Nephron (organoid): Measurements from ENCODE around the gene NBEAL2.
"Not testable (repeated sequence)": the region's sequence is repeated elsewhere in the genome, so short reads cannot be mapped to it uniquely, and the experiment has no call there.

Source experiments
- H3K27ac Mint-ChIP-seq, 3 experiments: 2 replicates each; pipeline ENCODE4 v1.8.0; 2020; ENCODE audit warnings: mixed read lengths in 3 of 3, mild to moderate bottlenecking in 2 of 3, moderate library complexity in 1 of 3
- H3K27me3 Mint-ChIP-seq: 2 replicates; pipeline ENCODE4 v1.8.0; 2021; ENCODE audit warnings: low read depth, mild to moderate bottlenecking, moderate library complexity, mixed read lengths
- H3K36me3 Mint-ChIP-seq: 2 replicates; pipeline ENCODE4 v1.8.0; 2020; ENCODE audit warnings: low read depth, mixed read lengths
- H3K4me1 Mint-ChIP-seq: 2 replicates; pipeline ENCODE4 v1.8.0; 2020; ENCODE audit warnings: mixed read lengths
- H3K4me3 Mint-ChIP-seq, 3 experiments: 2 replicates each; pipeline ENCODE4 v1.8.0; 2020; ENCODE audit warnings: mild to moderate bottlenecking in 3 of 3, mixed read lengths in 3 of 3, moderate library complexity in 2 of 3
- H3K9me3 Mint-ChIP-seq: 2 replicates; pipeline ENCODE4 v1.8.0; 2020; ENCODE audit warnings: mixed read lengths
- TF ChIP-seq, protein P1 (sequence below), 3 experiments: fragments of 200-600 bp; sonication (generic); IDR thresholded peaks; one replicate each; pipeline ENCODE4 v1.5.0; 2021; ENCODE audit warnings: antibody characterized with exemption in 3 of 3; ENCODE audit not compliant: unreplicated experiment in 3 of 3

The NBEAL2 gene

DNA sequence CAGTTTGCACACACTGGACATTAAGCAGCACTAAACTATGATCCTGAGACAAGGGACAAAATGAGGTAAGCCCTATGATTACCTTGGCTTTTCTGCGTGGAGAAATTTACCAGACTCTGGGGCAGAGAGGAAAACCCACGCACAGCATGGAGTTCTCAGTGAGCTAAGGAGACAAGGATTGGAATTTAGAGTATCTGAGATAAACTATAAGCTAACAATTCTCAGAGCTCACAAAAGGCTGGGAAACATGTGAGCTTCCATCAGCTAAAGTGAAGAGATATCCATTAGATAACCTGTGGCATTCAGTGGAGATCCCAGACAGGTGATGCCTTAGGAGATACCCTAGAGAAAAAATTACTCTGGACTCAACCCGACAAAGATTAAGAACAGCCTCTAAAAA is 48.7 kb downstream of the NBEAL2 start:
- Mint-ChIP-seq H3K36me3 (peaks cover 30% of the 10 kb centered on the region), H3K4me1 (no peaks in the 10 kb centered on the region), H3K9me3 (no peaks in the 10 kb centered on the region), H3K27ac (no peak overlapping the region), H3K4me3 (no peak overlapping the region), H3K27me3 (no peaks in the 10 kb centered on the region)
- TF ChIP-seq, protein P1, sequence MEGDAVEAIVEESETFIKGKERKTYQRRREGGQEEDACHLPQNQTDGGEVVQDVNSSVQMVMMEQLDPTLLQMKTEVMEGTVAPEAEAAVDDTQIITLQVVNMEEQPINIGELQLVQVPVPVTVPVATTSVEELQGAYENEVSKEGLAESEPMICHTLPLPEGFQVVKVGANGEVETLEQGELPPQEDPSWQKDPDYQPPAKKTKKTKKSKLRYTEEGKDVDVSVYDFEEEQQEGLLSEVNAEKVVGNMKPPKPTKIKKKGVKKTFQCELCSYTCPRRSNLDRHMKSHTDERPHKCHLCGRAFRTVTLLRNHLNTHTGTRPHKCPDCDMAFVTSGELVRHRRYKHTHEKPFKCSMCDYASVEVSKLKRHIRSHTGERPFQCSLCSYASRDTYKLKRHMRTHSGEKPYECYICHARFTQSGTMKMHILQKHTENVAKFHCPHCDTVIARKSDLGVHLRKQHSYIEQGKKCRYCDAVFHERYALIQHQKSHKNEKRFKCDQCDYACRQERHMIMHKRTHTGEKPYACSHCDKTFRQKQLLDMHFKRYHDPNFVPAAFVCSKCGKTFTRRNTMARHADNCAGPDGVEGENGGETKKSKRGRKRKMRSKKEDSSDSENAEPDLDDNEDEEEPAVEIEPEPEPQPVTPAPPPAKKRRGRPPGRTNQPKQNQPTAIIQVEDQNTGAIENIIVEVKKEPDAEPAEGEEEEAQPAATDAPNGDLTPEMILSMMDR (IDR thresholded peaks at IDR 0.05; ENCODE audit: unreplicated experiment in 3 of 3) = no peak

DNA sequence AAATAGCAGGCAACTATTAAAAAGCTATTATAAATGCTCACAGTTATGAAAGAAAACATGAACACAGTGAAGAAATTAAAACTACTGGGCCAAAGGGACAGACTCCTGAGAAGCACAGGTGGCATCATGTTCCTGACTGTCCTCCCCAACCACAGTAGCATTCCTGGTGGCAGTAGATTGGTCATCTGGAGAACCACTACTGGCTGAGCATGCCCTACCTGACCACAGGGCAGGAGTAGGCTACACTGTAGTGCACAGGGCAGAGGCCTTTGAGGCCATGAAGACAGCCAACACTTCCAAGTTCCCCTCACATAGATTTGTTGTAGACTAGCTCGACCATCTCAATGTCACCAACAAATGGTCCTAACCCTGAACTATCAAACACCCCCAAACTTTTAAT is 49.2 kb downstream of the NBEAL2 start:
- Mint-ChIP-seq H3K4me3 (no peak overlapping the region), H3K27me3 (no peaks in the 10 kb centered on the region), H3K4me1 (no peaks in the 10 kb centered on the region), H3K9me3 (no peaks in the 10 kb centered on the region), H3K36me3 (peaks cover 30% of the 10 kb centered on the region), H3K27ac (no peak overlapping the region)
- TF ChIP-seq, protein P1 (IDR thresholded peaks at IDR 0.05; ENCODE audit: unreplicated experiment in 3 of 3) = no peak

DNA sequence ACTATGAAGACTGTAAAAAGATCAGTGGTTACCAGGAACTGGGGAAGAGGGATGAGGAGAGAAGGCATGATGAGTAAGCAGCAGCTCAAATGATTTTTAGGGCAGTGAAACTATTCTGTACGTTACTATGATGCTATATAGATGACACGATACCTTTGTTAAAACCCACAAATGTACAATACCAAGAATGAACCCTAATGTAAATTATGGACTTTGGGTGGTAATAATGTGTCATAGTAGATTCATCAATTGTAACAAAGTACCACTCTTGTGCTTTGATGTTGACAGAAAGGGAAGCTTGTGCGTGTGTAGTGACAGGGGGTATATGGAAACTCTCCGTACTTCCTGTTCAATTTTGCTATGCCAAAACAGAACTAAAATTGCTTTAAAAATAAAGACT is 51.6 kb downstream of the NBEAL2 start:
- peaks cover 42% of the 10 kb centered on the region for H3K36me3 Mint-ChIP-seq
- not testable (repeated sequence) for H3K27ac Mint-ChIP-seq, H3K9me3 Mint-ChIP-seq, H3K27me3 Mint-ChIP-seq, H3K4me3 Mint-ChIP-seq, H3K4me1 Mint-ChIP-seq

DNA sequence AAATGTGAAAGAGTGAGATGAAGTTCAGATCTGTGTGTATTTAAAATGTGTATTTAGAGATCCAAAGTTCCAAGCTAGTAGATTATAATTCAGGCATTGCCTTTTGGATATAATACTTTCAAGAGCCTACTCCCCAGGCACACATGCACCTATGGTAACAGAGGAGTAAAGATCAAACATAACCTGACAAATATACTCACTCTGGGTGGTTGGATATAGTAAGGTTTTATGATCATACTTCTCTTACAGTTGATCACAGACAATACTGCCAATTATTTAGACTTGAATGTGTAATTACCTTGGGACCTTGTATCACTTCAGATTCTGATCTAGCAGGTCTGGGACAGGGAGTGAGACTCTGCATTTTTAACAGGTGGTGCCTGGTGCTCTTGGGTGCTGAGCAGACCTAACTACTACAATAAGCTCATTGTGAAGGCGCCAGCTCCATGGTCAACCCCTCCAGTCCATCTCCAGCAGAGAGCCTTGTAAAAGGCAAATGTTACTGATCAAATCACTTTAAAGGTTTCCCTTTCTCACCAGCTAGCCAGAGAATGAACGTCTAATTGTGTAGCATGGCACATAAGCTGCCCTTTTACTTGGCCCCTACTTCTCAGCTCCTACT is 55.5 kb downstream of the NBEAL2 start:
- Mint-ChIP-seq H3K27ac (peak overlapping the region in 1 of 3 experiments; percentile 51), H3K9me3 (no peaks in the 10 kb centered on the region), H3K36me3 (peaks cover 56% of the 10 kb centered on the region), H3K27me3 (no peaks in the 10 kb centered on the region), H3K4me1 (no peaks in the 10 kb centered on the region), H3K4me3 (no peak overlapping the region)
- TF ChIP-seq, protein P1 (IDR thresholded peaks at IDR 0.05; ENCODE audit: unreplicated experiment in 3 of 3) = no peak

DNA sequence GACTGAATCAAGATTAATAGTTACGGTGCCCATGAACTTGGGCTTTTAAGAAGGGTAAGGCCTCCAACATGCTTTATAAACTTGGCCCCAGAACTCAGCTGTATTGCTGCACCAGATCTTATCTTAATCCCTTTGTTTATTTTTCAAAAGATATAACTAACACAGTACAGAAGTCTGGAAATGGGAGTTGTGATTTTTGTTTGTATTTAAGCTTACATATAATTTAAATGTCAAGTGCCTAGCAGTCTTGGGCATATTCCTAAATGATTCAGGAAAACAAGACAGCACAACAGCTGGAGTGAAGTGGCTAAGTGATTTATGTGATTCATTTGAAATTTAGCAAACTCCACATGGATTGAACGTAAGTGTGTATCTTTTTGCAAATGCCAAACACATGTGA is 56.2 kb downstream of the NBEAL2 start:
- Mint-ChIP-seq H3K27me3 (no peaks in the 10 kb centered on the region), H3K27ac (peak overlapping the region in 1 of 3 experiments; percentile 51), H3K9me3 (no peaks in the 10 kb centered on the region), H3K4me1 (no peaks in the 10 kb centered on the region), H3K4me3 (no peak overlapping the region), H3K36me3 (peaks cover 60% of the 10 kb centered on the region)
- TF ChIP-seq, protein P1 (IDR thresholded peaks at IDR 0.05; ENCODE audit: unreplicated experiment in 3 of 3) = no peak

DNA sequence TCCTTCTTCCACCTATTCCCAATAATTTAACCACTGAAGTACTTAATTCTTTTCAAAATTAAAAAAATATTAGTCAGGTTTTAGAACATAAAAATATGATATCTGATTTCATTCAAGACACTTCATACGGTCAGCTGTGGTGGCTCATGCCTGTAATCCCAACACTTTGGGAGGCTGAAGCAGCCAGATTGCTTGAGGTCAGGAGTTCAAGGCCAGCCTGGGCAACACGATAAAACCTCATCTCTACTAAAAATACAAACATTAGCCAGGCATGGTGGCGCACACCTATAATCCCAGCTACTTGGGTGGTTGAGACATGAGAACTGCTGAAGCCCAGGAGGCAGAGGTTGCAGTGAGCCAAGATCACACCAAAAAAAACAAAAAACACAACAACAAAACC is 56.7 kb downstream of the NBEAL2 start:
- Mint-ChIP-seq H3K4me3 (no peak overlapping the region), H3K9me3 (no peaks in the 10 kb centered on the region), H3K36me3 (peaks cover 61% of the 10 kb centered on the region), H3K4me1 (no peaks in the 10 kb centered on the region), H3K27ac (no peak overlapping the region), H3K27me3 (no peaks in the 10 kb centered on the region)
- TF ChIP-seq, protein P1 (IDR thresholded peaks at IDR 0.05; ENCODE audit: unreplicated experiment in 3 of 3) = no peak

DNA sequence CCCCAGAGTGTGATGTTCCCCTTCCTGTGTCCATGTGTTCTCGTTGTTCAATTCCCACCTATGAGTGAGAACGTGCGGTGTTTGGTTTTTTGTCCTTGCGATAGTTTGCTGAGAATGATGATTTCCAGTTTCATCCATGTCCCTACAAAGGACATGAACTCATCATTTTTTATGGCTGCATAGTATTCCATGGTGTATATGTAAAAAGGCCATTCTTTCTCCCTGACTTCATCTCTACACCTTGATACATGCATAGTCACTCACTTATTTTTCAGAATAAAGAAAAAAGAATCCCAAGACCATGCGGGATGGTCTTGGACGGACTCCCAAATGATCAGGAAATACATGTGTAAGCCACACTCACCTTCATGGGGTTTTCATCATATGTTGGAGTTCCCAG is 57.8 kb downstream of the NBEAL2 start:
- H3K4me1 Mint-ChIP-seq = not testable (repeated sequence)

More for the DNA sequence above, 57.8 kb downstream of the NBEAL2 start:
- H3K4me3 Mint-ChIP-seq, H3K27me3 Mint-ChIP-seq, H3K27ac Mint-ChIP-seq, H3K9me3 Mint-ChIP-seq: not testable (repeated sequence)
- peaks cover 73% of the 10 kb centered on the region for H3K36me3 Mint-ChIP-seq
